Right ventricle myocardium superior (tissue), 1 donor: ENCODE data around the gene ZKSCAN8. TPM values are rescaled to one million over a fixed set of nuclear protein-coding genes. Genes with fewer than 3 reads are reported as not detected.

Source experiments
- ATAC-seq: fragments of 200-7000 bp; cut with Tn5 transposase; one replicate; pipeline ENCODE4 v1.9.1; 2020; ENCODE audit warnings: mild to moderate bottlenecking; ENCODE audit not compliant: poor library complexity
- DNase-seq: peaks from one replicate; pipeline ENCODE4 v3.0.0-alpha.2; 2020
- intact Hi-C: fragments of 100-400 bp; cut with DNase I; formaldehyde crosslinking; loops from one replicate; pipeline ENCODE4 v1.11.2; 2022
- total RNA-seq: library from RNA; stranded (reverse); fragmentation: NEBNext Ultra II Directional; extraction: Animal tissue kit (Norgen Biotek cat#: 25700); gene quantifications from one replicate; pipeline ENCODE4 v1.2.1, GENCODE V29; 2021
- donor health status: DM: no; HTN: yes; CAD: no; lungs with severe emphysema.

Gene ZKSCAN8
- total RNA-seq, 1 donor from 2014 or later, result 12.0 TPM

DNA sequence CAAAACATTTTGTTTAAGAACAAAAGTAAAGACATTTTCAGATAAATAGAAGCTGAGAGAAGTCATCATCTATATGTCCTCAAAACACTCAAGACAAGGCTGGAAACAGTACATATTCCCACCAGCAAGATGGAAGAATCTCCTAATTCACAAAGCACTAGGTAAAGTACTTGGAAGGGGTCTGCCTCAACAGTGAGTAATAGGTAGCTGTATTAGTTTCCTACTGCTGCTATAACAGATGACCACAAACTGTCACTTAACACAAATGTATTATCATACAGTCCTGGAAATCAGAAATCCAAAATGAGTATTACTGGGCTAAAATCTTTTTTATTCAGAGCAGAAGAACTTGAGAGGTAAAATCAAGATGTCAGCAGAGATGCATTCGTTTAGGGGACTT is 40.6 kb downstream of the ZKSCAN8 start:
- ATAC-seq, result no peak

GRCh38 chr6:28188111-28188979 is 46.7 kb downstream of the ZKSCAN8 start:
- DNase-seq, result no peak
- intact Hi-C loops, result no loop called here

More for the DNA sequence above, 40.6 kb downstream of the ZKSCAN8 start:
- intact Hi-C loops, result no loop called here
- DNase-seq, result no peak

DNA sequence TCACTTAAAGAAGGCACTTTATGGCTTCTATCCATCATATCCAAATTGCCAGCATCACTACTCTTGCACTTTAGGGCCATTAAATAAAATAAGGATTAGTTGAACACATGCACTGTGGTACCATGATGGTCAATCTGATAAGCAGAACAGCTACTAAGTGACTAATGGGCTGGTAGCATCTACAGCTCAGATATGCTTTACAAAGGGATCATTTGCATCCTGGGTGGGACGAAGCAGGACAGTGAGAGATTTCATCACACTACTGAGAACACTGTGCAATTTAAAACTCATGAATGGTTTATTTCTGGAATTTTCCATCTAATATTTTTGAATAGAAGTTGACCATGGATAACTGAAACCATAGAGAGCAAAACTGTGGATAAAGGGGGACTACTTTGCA is 58.3 kb downstream of the ZKSCAN8 start:
- intact Hi-C loops, result no loop called here
- DNase-seq (no peak), ATAC-seq (no peak)

More at GRCh38 chr6:28188111-28188979, 46.7 kb downstream of the ZKSCAN8 start:
- no peak for ATAC-seq

DNA sequence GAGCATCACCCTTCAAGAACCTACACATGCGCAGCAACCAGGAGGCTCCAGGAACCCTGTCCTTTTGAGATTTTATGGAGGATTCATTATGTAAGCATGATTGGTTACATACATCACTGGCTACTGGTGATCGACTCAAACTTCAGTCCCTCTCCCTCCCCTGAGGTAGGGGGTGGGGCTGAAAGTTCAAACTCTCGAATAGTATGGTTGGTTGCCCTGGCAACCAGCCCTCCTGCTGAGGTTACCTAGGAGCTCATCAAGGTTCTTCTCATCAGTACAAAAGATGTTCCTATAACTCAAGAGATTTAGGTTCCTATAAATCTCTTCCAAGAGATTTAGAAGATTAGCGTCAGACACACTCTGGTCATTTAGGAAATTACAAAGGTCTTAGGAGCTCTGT is 61.5 kb downstream of the ZKSCAN8 start:
- ATAC-seq, result no peak
- intact Hi-C loops, result no loop called here
- DNase-seq, result no peak

GRCh38 chr6:28205879-28206278 is 64.2 kb downstream of the ZKSCAN8 start:
- DNase-seq (no peak), ATAC-seq (no peak)
- intact Hi-C loops, result no loop called here

DNA sequence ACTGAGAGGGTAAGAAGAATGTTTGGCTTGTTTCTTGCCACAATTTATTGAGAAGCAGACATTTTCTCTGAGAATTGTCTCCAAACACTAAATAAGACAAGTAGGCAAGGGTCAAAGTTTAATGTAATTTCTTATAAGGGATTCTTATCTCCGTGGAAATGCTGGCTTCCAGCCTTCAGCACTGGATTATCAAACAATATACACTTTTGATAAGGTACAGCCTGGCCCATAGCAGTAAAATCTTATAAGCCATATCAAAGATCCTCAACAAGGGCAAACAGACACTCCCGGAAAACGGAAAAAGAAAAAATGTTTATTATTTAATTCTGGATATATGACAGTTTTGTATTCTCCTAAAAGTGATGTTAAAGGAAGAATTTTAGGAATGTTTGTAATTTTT is 64.8 kb downstream of the ZKSCAN8 start:
- intact Hi-C loops, result no loop called here
- ATAC-seq (no peak), DNase-seq (no peak)

GRCh38 chr6:28206928-28207509 is 65.3 kb downstream of the ZKSCAN8 start:
- intact Hi-C loops, result no loop called here
- ATAC-seq (no peak), DNase-seq (no peak)

GRCh38 chr6:28207510-28208110 is 65.9 kb downstream of the ZKSCAN8 start:
- intact Hi-C loops, result no loop called here
- no peak for DNase-seq
- ATAC-seq, result peak; percentile 45

- DNase-seq, result no peak
- ATAC-seq, result no peak
- intact Hi-C loops, result no loop called here
These were observed 66.5 kb downstream of the ZKSCAN8 start for GRCh38 chr6:28208111-28208659.

Other genes with a start within 250 kb of the ZKSCAN8 start
- gene OR2B2, start 229.5 kb upstream of the ZKSCAN8 start, total RNA-seq, result not detected
- not detected for gene OR2B6, start 184.6 kb upstream of the ZKSCAN8 start, total RNA-seq
- 0.56 TPM for gene ZNF165, start 61.3 kb upstream of the ZKSCAN8 start, total RNA-seq
- 1.2 TPM for gene ZSCAN16, start 17.3 kb upstream of the ZKSCAN8 start, total RNA-seq
- gene ZSCAN9, start 83.4 kb downstream of the ZKSCAN8 start, total RNA-seq, result 8.2 TPM
- gene ZKSCAN4, start 110.4 kb downstream of the ZKSCAN8 start, total RNA-seq, result 2.6 TPM
- 5.1 TPM for gene NKAPL, start 117.4 kb downstream of the ZKSCAN8 start, total RNA-seq
- 14.0 TPM for gene ZSCAN26, start 125.3 kb downstream of the ZKSCAN8 start, total RNA-seq
- 2.3 TPM for gene PGBD1, start 139.7 kb downstream of the ZKSCAN8 start, total RNA-seq
- 8.1 TPM for gene ZSCAN31, start 194.3 kb downstream of the ZKSCAN8 start, total RNA-seq
- gene ZKSCAN3, start 208.1 kb downstream of the ZKSCAN8 start, total RNA-seq, result 3.6 TPM